Keratinocyte (primary cell): ENCODE data around the gene FAM20B. TPM values are rescaled to one million over a fixed set of nuclear protein-coding genes. Genes with fewer than 3 reads are reported as not detected.

Experiments used
- DNase-seq: peaks from one replicate; pipeline ENCODE4 v3.0.0-alpha.2; 2011; ENCODE audit warnings: low read depth, missing footprints, low spot score
- FAIRE-seq: peaks from 2 replicates; lab custom pipeline; 2011; peaks lifted over from hg19 to GRCh38; lab: Jason Lieb, UNC
- H2AFZ ChIP-seq: 2 replicates; pipeline ENCODE4 v1.6.0; 2012; ENCODE audit warnings: low read length, control low read depth, inconsistent platforms; ENCODE audit not compliant: control insufficient read depth
- H3K27ac ChIP-seq: 2 replicates; pipeline ENCODE4 v1.5.1; 2011; ENCODE audit warnings: low read length; ENCODE audit not compliant: control insufficient read depth, insufficient read depth
- H3K27me3 ChIP-seq: 3 replicates; pipeline ENCODE4 v1.6.0; 2011; ENCODE audit warnings: low read length; ENCODE audit not compliant: control insufficient read depth, insufficient read depth; ENCODE audit errors: extremely low read depth
- H3K36me3 ChIP-seq, 2 experiments: 2 replicates in 1 of 2; 3 replicates in 1 of 2; pipeline ENCODE4 v1.5.1; 2011; ENCODE audit warnings: low read length in 2 of 2, mild to moderate bottlenecking in 1 of 2; ENCODE audit not compliant: control insufficient read depth in 2 of 2, insufficient read depth in 2 of 2; ENCODE audit errors: extremely low read depth in 1 of 2
- H3K4me1 ChIP-seq: 3 replicates; pipeline ENCODE4 v1.5.1; 2011; ENCODE audit warnings: low read length; ENCODE audit not compliant: control insufficient read depth, insufficient read depth; ENCODE audit errors: extremely low read depth
- H3K4me2 ChIP-seq: 3 replicates; pipeline ENCODE4 v1.6.0; 2011; ENCODE audit warnings: low read depth, low read length; ENCODE audit not compliant: control insufficient read depth, insufficient read depth; ENCODE audit errors: extremely low read depth
- H3K4me3 ChIP-seq, 3 experiments: fragments of 200-600 bp in 1 of 3; sonication (generic) in 1 of 3; 2 replicates in 2 of 3; 3 replicates in 1 of 3; pipeline ENCODE4 v1.5.1; 2011 to 2016; ENCODE audit warnings: low read length in 3 of 3, mild to moderate bottlenecking in 3 of 3, control low read depth in 2 of 3, inconsistent platforms in 1 of 3, low read depth in 1 of 3, mixed read lengths in 1 of 3, mixed run types in 1 of 3, moderate library complexity in 1 of 3; ENCODE audit not compliant: control insufficient read depth in 2 of 3, insufficient read depth in 2 of 3; ENCODE audit errors: extremely low read depth in 1 of 3
- H3K79me2 ChIP-seq: 2 replicates; pipeline ENCODE4 v1.6.0; 2012; ENCODE audit warnings: low read length; ENCODE audit not compliant: control insufficient read depth, insufficient read depth
- H3K9ac ChIP-seq: 3 replicates; pipeline ENCODE4 v1.6.0; 2011; ENCODE audit warnings: low read length; ENCODE audit not compliant: control insufficient read depth, insufficient read depth; ENCODE audit errors: extremely low read depth
- H3K9me1 ChIP-seq: 3 replicates; pipeline ENCODE4 v1.6.0; 2011; ENCODE audit warnings: low read length; ENCODE audit not compliant: control insufficient read depth, insufficient read depth; ENCODE audit errors: extremely low read depth
- H3K9me3 ChIP-seq: 2 replicates; pipeline ENCODE4 v1.5.1; 2012; ENCODE audit warnings: low read depth, low read length; ENCODE audit not compliant: control insufficient read depth
- H4K20me1 ChIP-seq: 3 replicates; pipeline ENCODE4 v1.6.0; 2011; ENCODE audit warnings: low read length; ENCODE audit not compliant: control insufficient read depth, insufficient read depth; ENCODE audit errors: extremely low read depth
- EZH2 ChIP-seq: IDR thresholded peaks from one replicate; pipeline ENCODE4 v1.6.1; 2012; ENCODE audit warnings: inconsistent platforms, mild to moderate bottlenecking, low read length, moderate library complexity
- dilution Hi-C: fragments of 300-500 bp; cut with MboI; formaldehyde crosslinking; loops from one replicate; pipeline ENCODE4 v1.7.0; 2020; ENCODE audit warnings: low sequenced_read_pairs; ENCODE audit not compliant: extremely low pct_ligation_motif_present
- polyA plus RNA-seq, 5 experiments: library from polyadenylated mRNA; depleted of rRNA in 3 of 5; stranded (reverse) in 3 of 5; stranded (forward) in 1 of 5; unstranded in 1 of 5; fragments of >200 nt; gene quantifications; 1 replicate in 1 of 5; 2 replicates in 3 of 5; 3 replicates in 1 of 5; pipeline versions ENCODE4 v1.2.1 to v1.2.3, GENCODE V29; 2011 to 2012; ENCODE audit warnings: missing spikeins in 2 of 5, low read depth in 1 of 5, low replicate concordance in 1 of 5
- TF ChIP-seq, protein P1 (sequence below), 3 experiments: IDR thresholded peaks in 1 of 3; conservative IDR thresholded peaks in 1 of 3; optimal IDR thresholded peaks in 1 of 3; 2 replicates in 2 of 3; 3 replicates in 1 of 3; pipeline versions ENCODE3 to v1.5.1; 2011; ENCODE audit warnings: low read length in 3 of 3, mild to moderate bottlenecking in 3 of 3, moderate library complexity in 2 of 3, control low read depth in 1 of 3, inconsistent platforms in 1 of 3; ENCODE audit not compliant: insufficient read depth in 2 of 3; ENCODE audit errors: extremely low read depth in 1 of 3

Gene FAM20B
- polyA plus RNA-seq, 1 donor (not counting 4 experiments of a cell fraction or from before 2014, with no cell fraction given) = 20.1 TPM

DNA sequence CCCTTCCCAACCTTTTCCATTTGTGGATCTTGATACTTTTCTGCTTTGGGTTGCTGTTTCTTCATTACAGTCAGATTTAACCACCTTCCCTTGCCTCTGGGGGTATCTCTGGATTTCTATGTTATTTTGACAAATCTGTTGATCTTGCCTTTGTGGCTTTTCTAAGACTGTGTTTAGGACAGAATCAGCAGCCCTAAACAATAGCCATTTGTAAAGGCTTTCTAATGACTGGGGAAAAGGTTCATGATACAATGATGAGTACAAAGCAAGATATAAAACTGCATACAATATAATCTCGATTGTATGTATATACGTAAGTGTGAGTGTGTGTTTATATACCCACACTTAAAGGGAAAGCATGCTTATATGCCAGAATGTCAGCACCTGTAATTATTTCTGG, 27.8 kb downstream of the FAM20B start:
- Histone ChIP-seq H3K9ac (no peak overlapping the region), H3K27ac (no peak overlapping the region)
- no peak for FAIRE-seq

DNA sequence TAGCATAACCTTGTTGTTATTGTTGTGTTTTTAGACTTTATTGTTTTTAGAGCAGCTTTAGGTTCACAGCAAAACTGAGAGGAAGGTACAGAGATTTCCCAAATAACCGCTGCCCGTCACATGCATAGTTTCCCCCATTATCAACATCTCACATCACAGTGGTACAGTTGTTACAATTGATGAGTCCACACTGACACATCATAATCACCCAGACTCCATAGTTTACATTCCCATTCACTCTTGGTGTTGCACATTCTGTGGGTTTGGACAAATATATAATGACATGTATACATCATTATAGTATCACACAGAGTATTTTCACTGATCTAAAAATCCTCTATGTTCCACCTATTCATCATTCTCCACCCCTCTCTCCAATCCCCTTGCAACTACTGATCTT, 30.2 kb downstream of the FAM20B start:
- no peaks in the 10 kb centered on the region for H3K79me2 ChIP-seq
- DNase-seq = no peak
- peak; percentile 81 for FAIRE-seq
- H3K9ac ChIP-seq = no peak overlapping the region
- no peaks in the 10 kb centered on the region for H3K9me3 ChIP-seq
- no peaks in the 10 kb centered on the region for H3K9me1 ChIP-seq
- H3K4me1 ChIP-seq = peaks cover 31% of the 10 kb centered on the region
- peaks cover 0 to 2% of the 10 kb centered on the region in 2 experiments for H3K36me3 ChIP-seq
- no peak overlapping the region for H3K27ac ChIP-seq
- no peak overlapping the region for H3K4me2 ChIP-seq
- no peak overlapping the region for H3K4me3 ChIP-seq
- no peaks in the 10 kb centered on the region for H3K27me3 ChIP-seq
- TF ChIP-seq, protein P1, sequence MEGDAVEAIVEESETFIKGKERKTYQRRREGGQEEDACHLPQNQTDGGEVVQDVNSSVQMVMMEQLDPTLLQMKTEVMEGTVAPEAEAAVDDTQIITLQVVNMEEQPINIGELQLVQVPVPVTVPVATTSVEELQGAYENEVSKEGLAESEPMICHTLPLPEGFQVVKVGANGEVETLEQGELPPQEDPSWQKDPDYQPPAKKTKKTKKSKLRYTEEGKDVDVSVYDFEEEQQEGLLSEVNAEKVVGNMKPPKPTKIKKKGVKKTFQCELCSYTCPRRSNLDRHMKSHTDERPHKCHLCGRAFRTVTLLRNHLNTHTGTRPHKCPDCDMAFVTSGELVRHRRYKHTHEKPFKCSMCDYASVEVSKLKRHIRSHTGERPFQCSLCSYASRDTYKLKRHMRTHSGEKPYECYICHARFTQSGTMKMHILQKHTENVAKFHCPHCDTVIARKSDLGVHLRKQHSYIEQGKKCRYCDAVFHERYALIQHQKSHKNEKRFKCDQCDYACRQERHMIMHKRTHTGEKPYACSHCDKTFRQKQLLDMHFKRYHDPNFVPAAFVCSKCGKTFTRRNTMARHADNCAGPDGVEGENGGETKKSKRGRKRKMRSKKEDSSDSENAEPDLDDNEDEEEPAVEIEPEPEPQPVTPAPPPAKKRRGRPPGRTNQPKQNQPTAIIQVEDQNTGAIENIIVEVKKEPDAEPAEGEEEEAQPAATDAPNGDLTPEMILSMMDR (optimal IDR thresholded peaks at IDR 0.05 in 1 of 3, IDR thresholded peaks at IDR 0.05 in 1 of 3, conservative IDR thresholded peaks at IDR 0.05 in 1 of 3; ENCODE audit: extremely low read depth in 1 of 3, insufficient read depth in 2 of 3, low read length in 3 of 3) = no peak
- no peak for TF ChIP-seq EZH2
- dilution Hi-C loops = no loop called here
- H2AFZ ChIP-seq = no peak overlapping the region
- H4K20me1 ChIP-seq = no peaks in the 10 kb centered on the region

More for the DNA sequence above, 27.8 kb downstream of the FAM20B start:
- Histone ChIP-seq H3K4me3 (no peak overlapping the region), H3K36me3 (no peaks in the 10 kb centered on the region), H3K9me3 (no peaks in the 10 kb centered on the region), H3K27me3 (no peaks in the 10 kb centered on the region), H3K79me2 (no peaks in the 10 kb centered on the region), H3K4me2 (no peak overlapping the region), H2AFZ (no peak overlapping the region), H4K20me1 (no peaks in the 10 kb centered on the region), H3K4me1 (peaks cover 21% of the 10 kb centered on the region), H3K9me1 (no peaks in the 10 kb centered on the region)
- no peak for DNase-seq
- dilution Hi-C loops = no loop called here
- TF ChIP-seq EZH2 = no peak
- TF ChIP-seq, protein P1 (optimal IDR thresholded peaks at IDR 0.05 in 1 of 3, IDR thresholded peaks at IDR 0.05 in 1 of 3, conservative IDR thresholded peaks at IDR 0.05 in 1 of 3; ENCODE audit: extremely low read depth in 1 of 3, insufficient read depth in 2 of 3, low read length in 3 of 3) = no peak
